SK-N-SH treated with all-trans-retinoic acid at 6 μM for 48 hours (cell line): Measurements from ENCODE around the gene DLX6.

Experiments
- ATAC-seq: fragments of 200-7000 bp; cut with Tn5 transposase; 3 replicates; pipeline ENCODE4 v1.9.1; 2020; ENCODE audit warnings: mild to moderate bottlenecking, moderate library complexity
- ARNTL ChIP-seq: fragments of 450-650 bp; formaldehyde crosslinking; IDR thresholded peaks from 2 replicates; pipeline ENCODE4 v1.5.0; 2020; ENCODE audit warnings: low read depth, mild to moderate bottlenecking, moderate library complexity, borderline replicate concordance
- BACH2 ChIP-seq: fragments of 250-450 bp; sonication (Bioruptor Pico); IDR thresholded peaks from 2 replicates; pipeline ENCODE4 v1.9.0; 2021; ENCODE audit warnings: mild to moderate bottlenecking, borderline replicate concordance
- CSDC2 ChIP-seq: fragments of 250-450 bp; sonication (Bioruptor Pico); IDR thresholded peaks from 2 replicates; pipeline ENCODE4 v1.5.0; 2020; ENCODE audit warnings: mild to moderate bottlenecking, moderate library complexity
- CSRNP3 ChIP-seq: fragments of 250-450 bp; sonication (Bioruptor Pico); IDR thresholded peaks from 2 replicates; pipeline ENCODE4 v1.5.1; 2021; ENCODE audit warnings: mild to moderate bottlenecking, moderate library complexity
- ESRRG ChIP-seq: fragments of 250-450 bp; sonication (Bioruptor Pico); IDR thresholded peaks from 2 replicates; pipeline ENCODE4 v1.6.1; 2021; ENCODE audit warnings: mild to moderate bottlenecking
- ISL1 ChIP-seq: fragments of 250-450 bp; sonication (Bioruptor Pico); IDR thresholded peaks from 2 replicates; pipeline ENCODE4 v2.1.2; 2022; ENCODE audit warnings: mild to moderate bottlenecking, moderate library complexity
- OSR1 ChIP-seq: fragments of 250-450 bp; sonication (Bioruptor Pico); IDR thresholded peaks from 2 replicates; pipeline ENCODE4 v1.8.0; 2022; ENCODE audit warnings: moderate library complexity, mild to moderate bottlenecking, inconsistent platforms
- PATZ1 ChIP-seq: fragments of 250-450 bp; sonication (Bioruptor Pico); IDR thresholded peaks from 2 replicates; pipeline ENCODE4 v1.8.0; 2020; ENCODE audit warnings: mild to moderate bottlenecking, moderate library complexity, borderline replicate concordance
- PPARA ChIP-seq: fragments of 250-450 bp; sonication (Bioruptor Pico); IDR thresholded peaks from 2 replicates; pipeline ENCODE4 v1.5.0; 2020; ENCODE audit warnings: mild to moderate bottlenecking, borderline replicate concordance
- RARB ChIP-seq: fragments of 250-450 bp; sonication (Bioruptor Pico); IDR thresholded peaks from 2 replicates; pipeline ENCODE4 v1.8.0; 2021; ENCODE audit warnings: mild to moderate bottlenecking, moderate library complexity
- SNAI2 ChIP-seq: fragments of 250-450 bp; sonication (Bioruptor Pico); IDR thresholded peaks from 2 replicates; pipeline ENCODE4 v1.5.0; 2020; ENCODE audit warnings: mild to moderate bottlenecking, moderate library complexity
- TCF4 ChIP-seq: fragments of 250-450 bp; sonication (Bioruptor Pico); IDR thresholded peaks from 2 replicates; pipeline ENCODE4 v1.8.0; 2021; ENCODE audit warnings: mild to moderate bottlenecking, moderate library complexity, borderline replicate concordance
- TOX ChIP-seq: fragments of 250-450 bp; sonication (Bioruptor Pico); IDR thresholded peaks from 2 replicates; pipeline ENCODE4 v1.8.0; 2021; ENCODE audit warnings: mild to moderate bottlenecking, moderate library complexity, borderline replicate concordance
- TSHZ2 ChIP-seq: fragments of 250-450 bp; sonication (Bioruptor Pico); IDR thresholded peaks from 2 replicates; pipeline ENCODE4 v1.5.0; 2020; ENCODE audit warnings: mild to moderate bottlenecking, moderate library complexity
- ZC3H10 ChIP-seq: fragments of 250-450 bp; sonication (Bioruptor Pico); IDR thresholded peaks from 2 replicates; pipeline ENCODE4 v1.5.1; 2021; ENCODE audit warnings: mild to moderate bottlenecking, moderate library complexity
- ZFP3 ChIP-seq: fragments of 250-450 bp; sonication (Bioruptor Pico); IDR thresholded peaks from 2 replicates; pipeline ENCODE4 v1.5.0; 2020; ENCODE audit warnings: mild to moderate bottlenecking, moderate library complexity
- ZFP30 ChIP-seq: fragments of 450-650 bp; formaldehyde crosslinking; IDR thresholded peaks from 2 replicates; pipeline ENCODE4 v1.5.0; 2022; ENCODE audit warnings: mild to moderate bottlenecking, moderate library complexity
- ZNF565 ChIP-seq: fragments of 450-650 bp; formaldehyde crosslinking; conservative IDR thresholded peaks from 2 replicates; pipeline ENCODE4 v1.5.0; 2020; ENCODE audit warnings: low read depth, mild to moderate bottlenecking, moderate library complexity
- ZNF70 ChIP-seq: fragments of 450-650 bp; formaldehyde crosslinking; IDR thresholded peaks from 2 replicates; pipeline ENCODE4 v1.5.0; 2020; ENCODE audit warnings: mild to moderate bottlenecking, moderate library complexity
- ZNF8 ChIP-seq: fragments of 450-650 bp; formaldehyde crosslinking; IDR thresholded peaks from 2 replicates; pipeline ENCODE4 v1.5.0; 2020; ENCODE audit warnings: mild to moderate bottlenecking, moderate library complexity
- TF ChIP-seq, protein P1 (sequence below): fragments of 250-450 bp; sonication (Bioruptor Pico); IDR thresholded peaks from 2 replicates; pipeline ENCODE4 v1.5.1; 2020; ENCODE audit warnings: low read depth, mild to moderate bottlenecking, moderate library complexity
- TF ChIP-seq, protein P2 (sequence below): fragments of 250-450 bp; sonication (Bioruptor Pico); IDR thresholded peaks from 2 replicates; pipeline ENCODE4 v1.8.0; 2021; ENCODE audit warnings: low read depth, mild to moderate bottlenecking, moderate library complexity, borderline replicate concordance

Gene DLX6

GRCh38 chr7:96993094-96993865 is 12.1 kb upstream of the DLX6 start:
- TF ChIP-seq ESRRG (no peak), SNAI2 (CRISPR knock-in tag) (no peak), TCF4 (CRISPR knock-in tag) (no peak), ARNTL (CRISPR knock-in tag) (no peak), ZNF565 (CRISPR knock-in tag) (no peak), PPARA (no peak), CSRNP3 (no peak), ZC3H10 (CRISPR knock-in tag) (no peak), ZFP3 (CRISPR knock-in tag) (no peak), ZNF8 (CRISPR knock-in tag) (no peak)
- TF ChIP-seq, protein P1, sequence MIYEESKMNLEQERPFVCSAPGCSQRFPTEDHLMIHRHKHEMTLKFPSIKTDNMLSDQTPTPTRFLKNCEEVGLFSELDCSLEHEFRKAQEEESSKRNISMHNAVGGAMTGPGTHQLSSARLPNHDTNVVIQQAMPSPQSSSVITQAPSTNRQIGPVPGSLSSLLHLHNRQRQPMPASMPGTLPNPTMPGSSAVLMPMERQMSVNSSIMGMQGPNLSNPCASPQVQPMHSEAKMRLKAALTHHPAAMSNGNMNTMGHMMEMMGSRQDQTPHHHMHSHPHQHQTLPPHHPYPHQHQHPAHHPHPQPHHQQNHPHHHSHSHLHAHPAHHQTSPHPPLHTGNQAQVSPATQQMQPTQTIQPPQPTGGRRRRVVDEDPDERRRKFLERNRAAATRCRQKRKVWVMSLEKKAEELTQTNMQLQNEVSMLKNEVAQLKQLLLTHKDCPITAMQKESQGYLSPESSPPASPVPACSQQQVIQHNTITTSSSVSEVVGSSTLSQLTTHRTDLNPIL (CRISPR knock-in tag) = no peak
- ATAC-seq = no peak

DNA sequence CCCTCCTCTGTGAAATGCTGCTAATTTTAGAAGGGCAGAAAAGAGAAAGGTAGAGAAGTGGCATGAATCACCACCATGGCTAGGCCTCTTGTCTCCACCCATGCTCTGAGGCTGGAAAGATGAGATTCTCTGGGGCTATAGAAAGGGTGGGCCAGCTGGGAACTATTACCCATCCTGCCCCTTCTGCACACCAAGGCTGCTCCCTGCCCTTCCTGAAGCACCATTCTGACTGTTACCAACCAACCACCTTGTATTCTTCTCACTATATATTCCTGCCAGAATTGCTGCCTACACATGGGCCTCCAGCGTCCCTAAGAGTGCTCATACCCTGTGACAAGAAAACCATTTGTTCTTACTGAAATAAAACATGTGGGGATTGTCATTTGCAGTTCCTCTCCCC is 11.4 kb upstream of the DLX6 start:
- ATAC-seq = no peak

More for the DNA sequence above, 11.4 kb upstream of the DLX6 start:
- TF ChIP-seq ZFP3 (CRISPR knock-in tag) (no peak), RARB (no peak), PPARA (no peak), ARNTL (CRISPR knock-in tag) (no peak), SNAI2 (CRISPR knock-in tag) (no peak), TCF4 (CRISPR knock-in tag) (no peak), ISL1 (no peak), OSR1 (CRISPR knock-in tag) (no peak), BACH2 (CRISPR knock-in tag) (no peak), ZNF8 (CRISPR knock-in tag) (no peak), ZNF70 (no peak), ZFP30 (CRISPR knock-in tag) (no peak), TSHZ2 (CRISPR knock-in tag) (no peak), CSDC2 (no peak), TOX (CRISPR knock-in tag) (no peak), PATZ1 (CRISPR knock-in tag) (no peak)
- TF ChIP-seq, protein P2, sequence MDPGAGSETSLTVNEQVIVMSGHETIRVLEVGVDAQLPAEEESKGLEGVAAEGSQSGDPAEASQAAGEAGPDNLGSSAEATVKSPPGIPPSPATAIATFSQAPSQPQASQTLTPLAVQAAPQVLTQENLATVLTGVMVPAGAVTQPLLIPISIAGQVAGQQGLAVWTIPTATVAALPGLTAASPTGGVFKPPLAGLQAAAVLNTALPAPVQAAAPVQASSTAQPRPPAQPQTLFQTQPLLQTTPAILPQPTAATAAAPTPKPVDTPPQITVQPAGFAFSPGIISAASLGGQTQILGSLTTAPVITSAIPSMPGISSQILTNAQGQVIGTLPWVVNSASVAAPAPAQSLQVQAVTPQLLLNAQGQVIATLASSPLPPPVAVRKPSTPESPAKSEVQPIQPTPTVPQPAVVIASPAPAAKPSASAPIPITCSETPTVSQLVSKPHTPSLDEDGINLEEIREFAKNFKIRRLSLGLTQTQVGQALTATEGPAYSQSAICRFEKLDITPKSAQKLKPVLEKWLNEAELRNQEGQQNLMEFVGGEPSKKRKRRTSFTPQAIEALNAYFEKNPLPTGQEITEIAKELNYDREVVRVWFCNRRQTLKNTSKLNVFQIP (CRISPR knock-in tag) = no peak
- TF ChIP-seq, protein P1 (CRISPR knock-in tag) = no peak
